K562 (cell line): Measurements from ENCODE around the gene WFDC12.

Source experiments
- CTCF ChIP-seq, 3 experiments: IDR thresholded peaks in 2 of 3; conservative IDR thresholded peaks in 1 of 3; 2 replicates each; pipeline ENCODE4 v1.5.1; 2011 to 2012; ENCODE audit warnings: low read length in 3 of 3, mild to moderate bottlenecking in 3 of 3, control low read depth in 2 of 3, improper control_type of control experiment in 1 of 3, inconsistent platforms in 1 of 3, low read depth in 1 of 3, mixed read lengths in 1 of 3, moderate library complexity in 1 of 3; ENCODE audit not compliant: insufficient read depth in 2 of 3
- ELF1 ChIP-seq: fragments of 200-800 bp; sonication (Bioruptor generic); IDR thresholded peaks from 2 replicates; pipeline ENCODE4 v1.6.1; 2016; ENCODE audit warnings: missing genetic modification characterization, missing compliant biosample characterization
- POLR2A ChIP-seq: fragments of 450-650 bp; conservative IDR thresholded peaks from 2 replicates; pipeline ENCODE4 v1.6.1; 2016
- SAFB ChIP-seq: fragments of 200-400 bp; formaldehyde crosslinking; IDR thresholded peaks from 2 replicates; pipeline ENCODE4 v1.6.1; 2017; ENCODE audit warnings: low read depth, low read length, borderline replicate concordance
- SAFB2 ChIP-seq: fragments of 200-400 bp; formaldehyde crosslinking; IDR thresholded peaks from 2 replicates; pipeline ENCODE4 v1.6.1; 2018; ENCODE audit warnings: borderline replicate concordance, low read length, low read depth, moderate library complexity; ENCODE audit not compliant: severe bottlenecking
- SPI1 ChIP-seq: IDR thresholded peaks from 2 replicates; pipeline ENCODE4 v1.6.1; 2011; ENCODE audit warnings: low read depth, low read length, control low read depth, borderline replicate concordance

GRCh38 chr20:45105317-45105716 lies 18.9 kb downstream of the WFDC12 start:
- TF ChIP-seq SPI1, result no peak
- TF ChIP-seq SAFB, result no peak
- no peak for TF ChIP-seq CTCF (IDR thresholded peaks at IDR 0.05 in 2 of 3, conservative IDR thresholded peaks at IDR 0.05 in 1 of 3; ENCODE audit: insufficient read depth in 2 of 3, low read depth in 1 of 3, low read length in 3 of 3)
- no peak for TF ChIP-seq ELF1 (tag)
- TF ChIP-seq POLR2A, result no peak
- no peak for TF ChIP-seq SAFB2
